Adrenal gland (tissue), 5 donors: Measurements from ENCODE around the gene ADARB2.

Experiments used
- CTCF ChIP-seq, 6 experiments: fragments of 450-650 bp in 4 of 6; fragments of 200-600 bp in 2 of 6; sonication (generic) in 1 of 6; IDR thresholded peaks; 1 replicate in 5 of 6; 2 replicates in 1 of 6; pipeline versions ENCODE4 v1.5.1 to v1.8.0; 2016 to 2021; ENCODE audit warnings: antibody characterized with exemption in 6 of 6, mild to moderate bottlenecking in 2 of 6, moderate library complexity in 1 of 6
- POLR2A ChIP-seq, 2 donors: fragments of 450-650 bp; IDR thresholded peaks; one replicate each; pipeline ENCODE4 v1.6.1; 2017; ENCODE audit warnings: antibody characterized with exemption in 2 of 2, mild to moderate bottlenecking in 2 of 2, moderate library complexity in 1 of 2
- donor health status: DM: no; HTN: no; CAD: no.

GRCh38 chr10:1287487-1287886 is 449.8 kb downstream of the ADARB2 start:
- TF ChIP-seq CTCF (IDR thresholded peaks at IDR 0.05): no peak
- TF ChIP-seq POLR2A (IDR thresholded peaks at IDR 0.05): no peak
